RPMI8226 (cell line): ENCODE measurements around the gene ERVH48-1.
A peak's percentile ranks its signal among the peaks of the same experiment; 100 is the strongest.
"Not testable (repeated sequence)": the region's sequence is repeated elsewhere in the genome, so short reads cannot be mapped to it uniquely, and the experiment has no call there.

Experiments
- DNase-seq: peaks from one replicate; pipeline ENCODE4 v3.0.0-alpha.2; 2015

The ERVH48-1 gene

DNA sequence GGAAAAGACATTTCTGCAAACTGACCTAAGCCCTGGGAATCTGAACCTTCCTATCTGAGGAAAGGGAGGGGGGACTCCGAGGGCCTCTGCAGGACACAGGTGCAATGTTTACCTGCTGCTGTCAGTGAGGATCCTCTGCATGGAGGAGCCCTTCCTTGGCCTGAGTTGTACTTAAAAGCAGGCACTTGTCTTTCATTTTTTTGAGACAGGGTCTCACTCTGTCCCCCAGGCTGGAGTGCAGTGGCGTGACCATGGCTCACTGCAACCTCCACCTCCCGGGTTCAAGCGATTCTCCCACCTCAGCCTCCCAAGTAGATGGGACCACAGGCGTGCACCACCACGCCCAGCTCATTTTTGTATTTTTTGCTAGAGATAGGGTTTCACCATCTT lies 13.2 kb upstream of the ERVH48-1 start:
- DNase-seq: not testable (repeated sequence)

DNA sequence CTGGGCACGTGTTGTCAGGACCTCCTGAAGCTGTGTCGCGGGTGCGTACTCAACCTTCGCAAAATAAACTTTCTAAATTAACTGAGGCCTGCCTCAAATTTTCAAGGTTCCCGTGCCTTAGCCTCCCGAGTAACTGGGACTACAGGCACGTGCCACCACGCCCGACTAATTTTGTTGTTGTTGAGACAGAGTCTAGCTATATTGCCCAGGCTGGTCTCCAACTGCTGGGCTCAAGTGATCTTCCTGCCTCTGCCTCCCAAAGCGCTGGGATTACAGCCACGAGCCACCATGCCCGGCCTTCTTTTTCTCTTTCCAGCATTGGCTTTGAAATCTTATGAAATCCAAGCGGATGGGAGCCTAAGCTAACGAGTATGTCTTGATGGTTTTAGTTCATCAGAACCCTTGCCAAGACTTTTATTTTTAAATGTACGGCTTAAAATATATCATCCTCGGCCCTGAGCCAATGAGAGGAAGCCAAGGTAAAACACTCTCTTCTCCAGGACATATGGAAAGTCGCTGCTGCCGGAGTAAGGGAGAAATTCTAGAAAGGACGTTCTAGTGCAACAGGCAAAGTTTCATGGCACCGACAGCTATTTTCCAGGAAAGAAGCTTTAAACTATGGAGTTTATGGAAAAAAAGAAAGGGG lies 12.7 kb upstream of the ERVH48-1 start:
- DNase-seq: no peak

DNA sequence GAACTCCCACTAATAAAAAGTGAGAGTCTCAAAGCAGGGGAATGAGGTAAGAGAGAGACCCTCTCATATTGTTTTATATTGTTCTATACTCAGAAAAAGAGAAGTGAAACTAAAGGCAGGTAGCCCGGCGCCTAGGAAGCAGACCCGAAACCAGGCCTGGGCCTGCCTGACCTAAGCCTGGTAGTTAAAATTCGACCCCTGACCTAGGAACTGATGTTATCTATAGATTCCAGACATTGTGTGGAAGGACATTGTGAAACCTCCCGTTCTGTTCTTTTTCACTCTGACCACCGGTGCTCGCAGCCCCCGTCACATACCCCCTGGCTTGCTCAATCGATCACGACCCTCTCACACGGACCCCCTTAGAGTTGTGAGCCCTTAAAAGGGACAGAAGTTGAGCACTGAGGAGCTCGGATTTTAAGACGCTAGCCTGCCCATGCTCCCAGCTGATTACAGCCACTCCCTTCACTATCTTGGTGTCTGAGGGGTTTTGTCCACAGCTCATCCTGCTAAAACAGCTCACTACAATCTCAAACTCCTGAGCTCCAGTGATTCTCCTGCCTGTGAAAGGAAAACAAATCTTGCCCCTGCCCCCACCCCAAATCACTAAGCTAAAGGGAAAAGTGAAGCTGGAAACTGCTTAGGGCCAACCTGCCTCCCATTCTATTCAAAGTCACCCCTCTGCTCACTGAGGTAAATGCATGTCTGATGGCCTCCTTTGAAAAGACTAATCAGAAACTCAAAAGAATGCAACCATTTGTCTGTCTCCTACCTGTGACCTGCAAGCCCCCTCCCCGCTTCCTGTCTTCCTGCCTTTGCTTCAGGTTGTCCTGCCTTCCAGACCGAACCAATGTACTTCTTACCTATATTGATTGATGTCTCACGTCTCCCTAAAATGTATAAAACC lies 11.9 kb upstream of the ERVH48-1 start:
- peak; percentile 61 for DNase-seq

DNA sequence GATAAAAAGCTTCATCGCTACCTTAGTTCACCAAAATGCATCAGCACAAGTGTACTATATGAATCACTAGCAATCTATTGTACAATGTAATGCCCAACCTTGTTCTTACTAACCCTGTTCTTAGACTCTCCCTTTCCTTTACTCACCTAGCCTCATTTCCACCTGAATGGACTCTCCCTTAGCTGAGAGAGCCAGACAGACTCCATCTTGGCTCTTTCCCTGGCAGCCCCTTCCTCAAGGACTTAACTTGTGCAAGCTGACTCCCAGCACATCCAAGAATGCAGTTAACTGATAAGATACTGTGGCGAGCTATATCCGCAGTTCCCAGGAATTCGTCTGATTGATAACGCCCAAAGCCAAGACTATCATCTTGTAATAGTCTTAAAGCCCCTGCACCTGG lies 10.9 kb upstream of the ERVH48-1 start:
- not testable (repeated sequence) for DNase-seq

DNA sequence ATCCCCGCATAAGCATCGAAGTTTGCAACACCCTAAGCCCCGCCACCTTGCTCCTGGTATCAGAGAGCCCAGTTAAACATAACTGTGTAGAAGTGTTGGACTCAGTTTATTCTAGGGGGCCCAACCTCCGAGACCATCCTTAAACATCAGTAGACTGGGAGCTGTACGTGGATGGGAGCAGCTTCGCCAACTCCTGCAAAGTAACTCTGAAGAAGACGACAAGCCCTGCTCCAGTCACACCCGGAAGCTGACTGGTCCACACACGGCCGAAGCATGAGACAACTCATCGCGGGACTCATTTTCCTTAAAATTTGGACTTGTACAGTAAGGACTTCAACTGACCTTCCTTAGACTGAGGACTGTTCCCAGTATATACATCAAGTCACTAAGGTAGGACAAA lies 8.5 kb upstream of the ERVH48-1 start:
- not testable (repeated sequence) for DNase-seq

DNA sequence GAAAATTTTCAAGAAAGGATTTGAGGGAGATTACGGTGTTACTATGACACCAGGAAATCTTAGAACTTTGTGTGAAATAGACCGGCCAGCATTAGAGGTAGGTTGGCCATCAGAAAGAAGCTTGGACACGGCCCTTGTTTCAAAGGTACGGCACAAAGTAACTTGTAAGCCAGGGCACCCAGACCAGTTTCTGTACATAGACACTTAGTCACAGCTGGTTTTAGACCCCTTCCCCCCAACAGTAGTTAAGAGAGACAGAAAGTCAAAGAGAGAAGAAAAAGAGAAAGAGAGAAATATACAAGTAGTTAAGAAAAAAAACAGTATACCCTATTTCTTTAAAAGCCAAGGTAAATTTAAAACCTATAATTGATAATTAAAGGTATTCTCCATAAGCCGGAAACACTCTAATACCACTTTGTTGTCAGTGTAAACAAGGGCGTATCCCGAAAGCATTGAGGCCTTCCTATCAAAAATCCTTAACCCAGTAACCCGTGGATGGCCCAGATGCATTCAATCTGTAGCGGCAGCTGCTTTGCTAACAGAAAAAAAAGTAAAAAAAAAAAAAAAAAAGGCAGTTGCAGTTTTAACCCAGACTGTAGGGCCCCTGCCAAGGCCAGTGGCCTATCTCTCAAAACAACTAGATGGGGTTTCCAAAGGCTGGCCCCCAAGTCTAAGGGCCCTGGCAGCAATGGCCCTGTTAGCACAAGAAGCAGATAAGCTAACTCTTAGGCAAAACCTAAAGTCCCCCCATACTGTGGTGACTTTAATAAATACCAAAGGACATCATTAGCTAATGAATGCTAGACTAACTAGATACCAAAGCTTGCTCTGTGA lies 7.9 kb upstream of the ERVH48-1 start:
- not testable (repeated sequence) for DNase-seq

DNA sequence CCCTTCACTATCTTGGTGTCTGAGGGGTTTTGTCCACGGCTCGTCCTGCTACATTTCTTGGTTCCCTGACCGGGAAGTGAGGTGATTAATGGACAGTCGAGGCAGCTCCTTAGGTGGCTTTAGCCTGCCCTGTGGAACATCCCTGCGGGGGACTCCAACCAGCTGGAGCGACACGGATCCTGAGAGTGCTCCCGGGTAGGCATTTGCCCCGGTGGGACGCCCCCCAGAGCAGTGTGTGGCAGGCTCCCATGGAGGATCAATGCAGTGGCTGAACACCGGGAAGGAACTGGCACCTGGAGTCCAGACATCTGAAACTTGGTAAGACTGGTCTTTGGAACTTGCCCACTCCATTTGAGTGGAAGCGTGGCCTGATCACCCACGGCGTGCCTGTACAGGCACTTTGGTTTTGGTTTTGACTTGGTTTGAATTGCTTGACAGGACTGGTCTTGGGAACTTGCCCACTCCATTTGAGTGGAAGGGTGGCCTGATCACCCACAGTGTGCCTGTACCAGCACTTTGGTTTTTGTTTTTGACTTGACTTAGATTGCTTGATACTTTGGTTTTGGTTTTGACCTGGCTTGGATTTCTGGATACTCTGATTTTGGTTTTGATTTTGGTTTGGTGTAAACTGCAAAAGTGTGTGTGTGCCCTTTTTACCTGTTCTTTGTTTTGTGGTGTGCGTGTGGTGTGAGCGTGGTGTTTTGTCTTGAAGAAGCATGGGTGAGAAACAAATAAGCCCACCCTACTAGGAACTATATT lies 7.1 kb upstream of the ERVH48-1 start:
- not testable (repeated sequence) for DNase-seq

DNA sequence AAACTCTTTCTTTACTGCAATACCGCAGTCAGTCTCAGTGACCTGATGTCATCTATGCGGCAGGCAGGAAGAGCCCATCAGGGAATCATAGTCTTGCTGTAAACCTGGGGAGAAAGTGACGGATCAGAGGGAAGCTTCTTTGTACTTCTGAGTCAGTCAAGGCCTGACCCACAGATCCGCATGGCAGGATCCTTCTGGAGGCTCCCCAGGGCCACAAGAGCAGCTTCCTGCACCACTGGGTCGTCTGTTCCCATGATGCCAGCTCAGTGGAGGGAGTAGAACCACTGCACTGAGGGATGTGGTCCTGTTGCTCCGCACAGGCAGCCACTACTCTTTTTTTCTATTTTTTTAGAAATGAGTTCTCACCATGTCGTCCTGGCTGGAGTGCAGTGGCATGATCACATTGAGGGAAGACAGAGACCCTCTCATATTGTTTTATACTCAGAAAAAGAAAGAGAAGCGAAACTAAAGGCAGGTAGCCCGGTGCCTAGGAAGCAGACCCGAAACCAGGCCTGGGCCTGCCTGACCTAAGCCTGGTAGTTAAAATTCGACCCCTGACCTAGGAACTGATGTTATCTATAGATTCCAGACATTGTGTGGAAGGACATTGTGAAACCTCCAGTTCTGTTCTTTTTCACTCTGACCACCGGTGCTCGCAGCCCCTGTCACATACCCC lies 6.3 kb upstream of the ERVH48-1 start:
- no peak for DNase-seq

DNA sequence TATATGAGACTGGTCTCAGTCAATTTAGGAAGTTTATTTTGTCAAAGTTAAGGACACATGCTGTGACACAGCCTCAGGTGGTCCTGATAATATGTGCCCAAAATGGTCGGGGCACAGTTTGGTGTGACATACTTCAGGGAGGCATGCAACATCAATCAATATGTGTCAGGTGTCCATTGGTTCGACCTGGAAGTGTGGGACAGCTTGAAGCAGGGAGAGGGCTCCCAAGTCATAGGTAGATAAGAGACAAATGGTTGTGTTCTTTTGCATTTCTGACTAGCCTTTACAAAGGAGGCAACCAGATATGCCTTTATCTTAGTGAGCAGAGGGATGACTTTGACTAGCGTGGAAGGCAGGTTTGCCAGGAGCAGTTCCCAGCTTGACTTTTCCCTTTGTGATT lies 4.5 kb upstream of the ERVH48-1 start:
- DNase-seq: no peak

DNA sequence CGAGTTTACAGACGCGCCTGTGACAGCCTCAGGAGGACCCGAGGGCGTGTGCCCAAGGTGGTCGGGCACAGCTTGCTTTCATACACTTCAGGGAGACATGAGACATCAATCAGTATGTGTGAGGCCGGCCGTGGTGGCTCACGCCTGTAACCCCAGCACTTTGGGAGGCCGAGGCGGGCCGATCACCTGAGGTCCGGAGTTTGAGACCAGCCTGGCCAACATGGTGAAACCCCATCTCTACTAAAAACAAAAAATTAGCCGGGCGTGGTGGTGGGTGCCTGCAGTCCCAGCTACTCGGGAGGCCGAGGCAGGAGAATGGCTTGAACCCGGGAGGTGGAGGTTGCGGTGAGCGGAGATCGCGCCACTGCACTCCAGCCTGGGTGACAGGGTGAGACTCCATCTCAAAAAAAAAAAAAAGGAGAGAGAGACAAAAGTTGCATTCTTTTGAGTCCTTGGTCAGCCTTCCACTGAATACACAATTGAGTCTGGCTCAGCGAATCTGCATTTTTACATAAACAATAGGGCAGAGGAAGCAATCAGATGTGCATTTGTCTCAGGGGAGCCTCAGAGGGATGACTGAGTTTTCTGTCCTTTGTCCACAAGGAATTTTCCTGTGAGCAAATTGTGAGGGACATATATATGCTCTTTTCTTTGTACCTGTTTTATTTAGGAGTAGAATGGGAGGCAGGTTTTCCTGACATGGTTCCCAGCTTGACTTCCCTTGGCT lies 2.2 kb upstream of the ERVH48-1 start:
- DNase-seq: not testable (repeated sequence)

DNA sequence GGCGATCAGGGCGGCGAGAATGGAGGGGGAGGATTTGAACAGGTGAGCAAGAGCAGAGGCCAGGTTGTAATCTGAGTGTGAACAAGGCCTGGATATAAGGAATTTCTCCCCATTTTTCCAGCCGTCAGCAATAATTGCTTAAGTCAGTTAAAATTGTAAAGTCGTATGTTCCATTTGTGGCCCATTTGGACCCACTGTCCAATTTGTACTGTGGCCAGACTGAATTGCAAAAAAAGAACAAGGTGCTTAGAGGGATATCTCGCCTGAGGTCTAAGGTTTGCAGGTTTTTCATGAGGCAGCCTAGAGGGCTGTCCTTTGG lies 1.0 kb downstream of the ERVH48-1 start:
- no peak for DNase-seq

DNA sequence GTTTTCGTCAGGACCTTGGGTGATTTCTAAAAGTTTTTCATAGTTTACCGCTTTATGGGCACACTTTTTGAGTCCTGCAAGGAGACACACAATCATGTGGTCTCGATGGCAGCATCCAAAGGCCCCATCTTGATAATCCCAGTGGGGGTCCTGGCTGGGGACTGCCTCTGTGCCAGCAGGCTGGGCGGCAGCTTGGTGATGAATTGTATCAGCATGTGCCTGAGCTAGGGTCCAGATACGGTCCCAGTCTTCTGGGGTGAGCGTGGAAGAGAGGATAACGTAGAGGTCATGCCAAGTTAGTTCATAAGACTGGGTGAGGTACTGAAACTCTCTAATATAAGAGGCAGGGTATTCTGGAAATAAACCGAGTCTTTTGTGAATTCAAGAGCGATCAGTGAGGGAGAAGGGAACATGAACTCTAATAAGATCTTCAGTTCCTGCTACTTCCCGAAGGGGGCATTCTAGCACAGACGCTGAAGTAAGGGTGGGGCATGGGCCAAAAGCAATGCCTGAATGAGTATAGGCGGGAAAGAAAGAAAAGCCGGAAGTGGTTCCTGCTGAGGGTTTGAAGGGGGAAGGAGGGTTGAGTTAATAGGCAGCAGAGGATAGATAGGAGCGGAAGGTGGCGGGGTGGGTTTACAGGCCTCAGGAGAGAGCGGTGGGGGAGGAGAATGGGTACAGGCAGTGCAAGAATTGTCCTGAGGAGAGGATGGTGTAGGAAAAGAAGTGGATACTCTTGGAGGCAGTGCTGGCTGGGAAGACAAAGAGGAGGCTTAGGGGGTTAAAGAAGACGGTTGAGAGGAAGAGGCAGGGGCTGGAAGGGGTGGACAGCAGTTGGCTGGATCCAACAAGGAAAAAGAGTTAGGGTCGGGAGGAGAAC lies 1.6 kb downstream of the ERVH48-1 start:
- DNase-seq: peak; percentile 91

DNA sequence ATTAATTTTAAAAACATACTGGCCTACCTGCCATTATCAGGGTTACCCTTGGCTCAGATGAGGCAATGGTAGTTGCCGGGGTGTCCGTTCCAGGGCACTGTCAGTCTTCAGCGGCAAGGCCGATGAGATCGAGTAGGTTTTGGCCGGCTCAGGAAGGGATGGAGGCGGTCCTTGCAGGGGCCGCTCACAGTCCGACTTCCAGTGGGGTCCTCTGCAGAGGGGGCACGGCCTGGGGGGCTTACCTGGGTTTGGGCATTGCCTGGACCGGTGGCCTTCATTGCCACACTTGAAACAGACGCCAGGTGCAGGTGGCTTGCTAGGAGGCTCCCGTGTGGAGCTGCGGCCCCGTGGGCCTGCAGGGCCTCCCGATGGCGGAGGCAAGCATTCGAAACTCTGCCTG lies 2.5 kb downstream of the ERVH48-1 start:
- no peak for DNase-seq

DNA sequence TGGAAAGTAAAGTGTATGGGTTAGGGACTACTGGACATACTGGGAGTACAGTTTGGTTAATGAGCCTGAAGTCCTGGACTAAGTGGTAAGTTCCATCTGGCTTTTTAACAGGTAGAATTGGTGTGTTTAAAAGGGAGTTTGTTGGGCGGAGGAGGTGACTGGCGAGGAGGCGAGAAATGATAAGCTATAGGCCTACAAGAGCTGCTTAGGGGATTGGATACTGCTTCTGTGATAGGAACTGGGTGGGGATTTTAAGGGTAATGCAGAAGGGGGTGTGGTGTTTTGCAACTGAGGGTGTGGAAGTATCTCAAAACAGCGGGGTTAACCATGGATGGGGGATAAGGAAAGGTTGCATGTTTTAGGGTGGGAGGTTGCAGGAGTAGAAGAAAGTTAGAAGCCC lies 3.5 kb downstream of the ERVH48-1 start:
- DNase-seq: no peak

DNA sequence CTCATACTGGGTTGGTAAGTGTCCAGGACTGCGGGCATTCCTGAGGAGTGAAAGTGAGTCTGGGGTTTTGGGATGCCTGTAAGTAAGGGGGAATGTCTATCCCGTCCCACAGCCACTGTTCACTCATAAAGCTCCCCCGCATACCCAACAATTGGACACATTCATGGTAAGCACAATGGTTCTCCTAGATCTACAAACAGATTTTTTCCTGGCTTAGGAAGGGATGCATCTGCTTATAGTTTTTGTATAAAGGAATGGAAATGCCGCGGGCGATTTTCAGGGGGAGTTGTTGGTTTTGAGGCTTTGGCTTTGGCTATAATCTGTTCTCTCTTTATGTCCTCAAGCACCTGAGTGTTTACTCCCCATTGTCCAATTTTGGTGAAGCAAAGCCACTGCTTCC lies 7.1 kb downstream of the ERVH48-1 start:
- no peak for DNase-seq

DNA sequence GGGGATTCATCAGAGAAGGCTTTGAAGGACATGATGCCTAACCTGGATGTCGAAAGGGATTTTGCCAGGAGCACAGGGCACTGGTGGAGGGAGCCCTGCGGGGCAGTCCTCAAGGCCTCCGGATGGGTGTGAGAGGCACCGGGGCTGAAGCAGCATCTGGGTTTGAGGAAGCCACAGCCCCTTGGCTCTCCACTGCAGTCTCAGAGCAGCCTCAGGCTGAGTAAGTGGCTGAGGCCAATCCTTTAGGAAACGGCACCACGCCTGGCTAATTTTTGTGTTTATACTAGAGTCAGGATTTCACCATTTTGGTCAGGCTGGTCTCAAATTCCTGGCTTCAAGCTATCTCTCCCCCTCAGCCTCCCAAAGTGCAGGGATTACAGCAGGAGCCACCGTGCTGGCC lies 12.0 kb downstream of the ERVH48-1 start:
- no peak for DNase-seq

DNA sequence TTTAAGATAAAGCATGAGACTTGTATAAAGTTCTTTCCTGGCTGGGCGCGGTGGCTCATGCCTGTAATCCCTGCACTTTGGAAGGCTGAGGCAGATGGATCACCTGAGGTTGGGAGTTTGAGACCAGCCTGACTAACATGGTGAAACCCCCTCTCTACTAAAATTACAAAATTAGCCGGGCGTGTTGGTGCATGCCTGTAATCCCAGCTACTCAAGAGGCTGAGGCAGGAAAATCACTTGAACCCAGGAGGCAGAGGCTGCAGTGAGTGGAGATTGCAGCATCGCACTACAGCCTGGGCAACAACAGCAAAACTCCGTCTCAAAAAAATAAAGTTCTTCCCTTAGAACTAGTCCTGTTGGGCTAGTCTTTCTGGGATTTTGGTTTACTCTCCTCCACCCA lies 13.5 kb downstream of the ERVH48-1 start:
- not testable (repeated sequence) for DNase-seq

DNA sequence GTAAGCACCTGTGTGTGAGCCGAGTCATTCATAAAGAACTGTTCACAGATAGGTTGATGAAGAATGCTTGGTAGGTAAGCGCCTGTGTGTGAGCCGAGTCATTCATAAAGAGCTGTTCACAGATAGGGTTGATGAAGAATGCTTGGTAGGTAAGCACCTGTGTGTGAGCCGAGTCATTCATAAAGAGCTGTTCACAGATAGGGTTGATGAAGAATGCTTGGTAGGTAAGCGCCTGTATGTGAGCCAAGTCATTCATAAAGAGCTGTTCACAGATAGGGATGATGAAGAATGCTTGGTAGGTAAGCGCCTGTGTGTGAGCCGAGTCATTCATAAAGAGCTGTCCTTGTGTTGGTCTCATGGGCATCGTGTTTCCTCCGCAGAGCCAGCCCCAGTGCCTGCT lies 16.9 kb downstream of the ERVH48-1 start:
- not testable (repeated sequence) for DNase-seq

DNA sequence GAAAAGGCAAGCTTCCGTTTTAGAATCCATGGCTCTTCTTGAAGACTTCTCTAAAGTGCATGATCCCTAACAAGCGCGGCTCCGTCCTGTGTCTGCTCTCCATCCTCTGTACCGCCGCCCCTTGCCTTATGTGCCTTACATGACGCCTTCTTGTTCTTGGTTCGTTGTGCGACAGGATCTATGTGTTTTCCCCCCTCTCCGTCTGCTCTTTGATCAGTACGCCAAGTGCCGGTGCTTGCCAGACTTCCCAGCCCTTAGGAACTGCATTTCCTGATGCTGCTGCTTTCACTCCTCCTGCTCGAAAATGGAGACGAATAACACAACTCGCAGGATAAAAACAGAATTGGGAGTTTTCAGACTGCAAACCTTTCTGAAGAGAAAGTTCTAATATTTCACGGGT lies 19.2 kb downstream of the ERVH48-1 start:
- no peak for DNase-seq

DNA sequence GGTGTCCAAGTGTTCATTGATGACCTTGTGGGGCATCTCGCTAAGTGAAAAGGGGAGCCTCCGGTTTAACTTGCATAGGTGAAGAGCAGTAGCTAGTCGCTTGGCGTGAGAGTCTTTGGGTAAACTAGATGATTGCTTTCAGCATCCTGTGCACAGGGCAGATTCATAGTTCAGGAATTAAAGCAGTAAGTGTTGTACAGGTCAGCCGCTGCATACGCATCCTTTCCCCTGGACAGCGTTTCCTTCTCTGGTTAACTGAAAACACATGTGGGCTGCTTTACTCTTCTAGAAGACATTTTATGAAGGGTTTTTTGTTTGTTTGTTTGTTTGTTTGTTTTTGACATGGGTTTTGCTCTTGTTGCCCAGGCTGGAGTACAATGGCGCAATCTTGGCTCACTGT lies 20.2 kb downstream of the ERVH48-1 start:
- no peak for DNase-seq

DNA sequence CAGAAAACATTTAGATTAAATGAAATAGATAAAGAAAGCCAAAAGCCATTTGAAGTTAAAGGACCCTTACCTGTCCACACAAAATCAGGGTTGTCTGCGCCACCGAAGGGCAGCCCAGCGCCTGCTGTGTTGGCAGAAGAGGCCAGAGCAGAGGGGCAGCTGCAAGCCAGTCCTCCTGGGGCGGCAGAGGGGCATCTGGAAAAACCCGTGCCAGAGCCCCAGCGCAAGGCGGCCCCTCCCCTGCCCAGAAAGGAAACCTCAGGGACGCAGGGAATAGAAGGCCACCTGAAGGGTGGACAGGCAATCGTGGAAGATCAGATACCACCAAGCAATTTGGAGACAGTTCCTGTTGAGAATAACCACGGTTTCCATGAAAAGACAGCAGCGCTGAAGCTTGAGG lies 21.6 kb downstream of the ERVH48-1 start:
- DNase-seq: no peak
